MM.1S (cell line): ENCODE results near the gene NANP.
"Not testable (repeated sequence)": the region's sequence is repeated elsewhere in the genome, so short reads cannot be mapped to it uniquely, and the experiment has no call there.

Experiments used
- CTCF ChIP-seq: fragments of 300-600 bp; sonication (generic); IDR thresholded peaks from 2 replicates; pipeline ENCODE4 v1.5.1; 2016; ENCODE audit warnings: antibody characterized with exemption, low read length, mixed read lengths
- EZH2 ChIP-seq: fragments of 300-600 bp; sonication (generic); optimal IDR thresholded peaks from 2 replicates; pipeline ENCODE3; 2017; ENCODE audit warnings: low read depth, mild to moderate bottlenecking, antibody characterized with exemption, low read length, mixed read lengths
- EZH2phosphoT487 ChIP-seq: fragments of 300-600 bp; sonication (generic); IDR thresholded peaks from 2 replicates; pipeline ENCODE4 v1.6.1; 2018; ENCODE audit warnings: antibody characterized with exemption, low read length

- TF ChIP-seq CTCF, EZH2phosphoT487, EZH2: not testable (repeated sequence)
Observed at GRCh38 chr20:25583607-25584006, 40.2 kb downstream of the NANP start.
